ENCODE results near the gene GRAP2. TPM values are rescaled to one million over a fixed set of nuclear protein-coding genes. Genes with fewer than 3 reads are reported as not detected.

Gene GRAP2
- total and polyA plus RNA-seq, 11 donors, result 0.24 to 5.0 (median 0.85) TPM; not detected in 1

- DNase-seq (no peak), ATAC-seq (no peak)
- Histone ChIP-seq H3K36me3 (no peaks in the 10 kb centered on the region), H3K4me3 (no peak overlapping the region), H3K27ac (no peak overlapping the region), H3K9me3 (no peaks in the 10 kb centered on the region), H3K4me1 (peaks cover 0 to 15% (median 5%) of the 10 kb centered on the region in 12 donors), H3K27me3 (peaks cover 0 to 14% (median 0%) of the 10 kb centered on the region in 9 donors)
- no peak for TF ChIP-seq CTCF (IDR thresholded peaks at IDR 0.05)
- TF ChIP-seq POLR2A (IDR thresholded peaks at IDR 0.05), result no peak
- 79 to 82% (median 80%) methylated on average over 9 of the region's 9 CpGs for WGBS, 4 donors
- intact Hi-C loops (cut with DNase I), result no loop called here
Measured at GRCh38 chr22:39967103-39967829, 66.4 kb downstream of the GRAP2 start.

- intact Hi-C loops (cut with DNase I), result no loop called here
- Histone ChIP-seq H3K27me3 (peaks cover 0 to 15% (median 0%) of the 10 kb centered on the region in 9 donors), H3K4me3 (no peak overlapping the region), H3K4me1 (peaks cover 0 to 15% (median 5%) of the 10 kb centered on the region in 12 donors), H3K36me3 (no peaks in the 10 kb centered on the region), H3K27ac (peak overlapping the region in 2 of 12 donors; percentile 43 to 45), H3K9me3 (no peaks in the 10 kb centered on the region)
- peak in 2 of 5 donors; percentile 38 to 49 for DNase-seq
- ATAC-seq, result peak; percentile 50 to 86 (median 79)
- WGBS, 4 donors, result 41 to 58% (median 45%) methylated on average over 15 to 20 of the region's 20 CpGs
- TF ChIP-seq CTCF (IDR thresholded peaks at IDR 0.05), result no peak
- no peak for TF ChIP-seq POLR2A (IDR thresholded peaks at IDR 0.05)
Measured at GRCh38 chr22:39967996-39968972, 67.4 kb downstream of the GRAP2 start.

- TF ChIP-seq CTCF (IDR thresholded peaks at IDR 0.05) (no peak), POLR2A (IDR thresholded peaks at IDR 0.05) (no peak)
- intact Hi-C loops (cut with DNase I), result no loop called here
- Histone ChIP-seq H3K9me3 (no peaks in the 10 kb centered on the region), H3K4me3 (no peak overlapping the region), H3K27me3 (peaks cover 0 to 23% (median 0%) of the 10 kb centered on the region in 9 donors), H3K4me1 (peaks cover 0 to 21% (median 5%) of the 10 kb centered on the region in 12 donors), H3K27ac (no peak overlapping the region), H3K36me3 (no peaks in the 10 kb centered on the region)
- DNase-seq (no peak), ATAC-seq (no peak)
- 88 to 92% (median 91%) methylated on average over 10 of the region's 10 CpGs for WGBS, 4 donors
Measured at GRCh38 chr22:39970742-39971141, 69.9 kb downstream of the GRAP2 start.

- no peaks in the 10 kb centered on the region for H3K9me3 ChIP-seq
- DNase-seq, result no peak
- 60 to 68% (median 65%) methylated on average over 5 of the region's 5 CpGs for WGBS, 4 donors
- H3K4me3 ChIP-seq, result no peak overlapping the region
- no peak for ATAC-seq
- H3K36me3 ChIP-seq, result no peaks in the 10 kb centered on the region
- H3K27ac ChIP-seq, result no peak overlapping the region
- intact Hi-C loops (cut with DNase I), result no loop called here
- peaks cover 0 to 19% (median 4%) of the 10 kb centered on the region in 12 donors for H3K4me1 ChIP-seq
- TF ChIP-seq CTCF (IDR thresholded peaks at IDR 0.05) (no peak), POLR2A (IDR thresholded peaks at IDR 0.05) (no peak)
- H3K27me3 ChIP-seq, result peaks cover 0 to 37% (median 0%) of the 10 kb centered on the region in 9 donors
Measured at GRCh38 chr22:39972641-39973040, 71.8 kb downstream of the GRAP2 start.
